Tibial artery (tissue), 4 donors: ENCODE data around the gene FANCE.
"Not testable (repeated sequence)": the region's sequence is repeated elsewhere in the genome, so short reads cannot be mapped to it uniquely, and the experiment has no call there.

Experiments
- DNase-seq, 2 donors: peaks; one replicate each; pipeline ENCODE4 v3.0.0-alpha.2; 2019
- H3K27ac ChIP-seq, 2 donors: fragments of 200-600 bp; sonication (generic) in 1 of 2; 1 replicate in 1 of 2; 2 replicates in 1 of 2; pipeline ENCODE4 v1.5.1; 2018 to 2019; ENCODE audit warnings: mild to moderate bottlenecking in 1 of 2
- H3K27me3 ChIP-seq, 2 donors: fragments of 200-600 bp; sonication (generic) in 1 of 2; one replicate each; pipeline versions ENCODE4 v1.5.1 to v1.6.0; 2016 to 2019
- H3K36me3 ChIP-seq, 3 donors: fragments of 200-600 bp; sonication (generic) in 2 of 3; one replicate each; pipeline ENCODE4 v1.5.1; 2016 to 2019; ENCODE audit warnings: mild to moderate bottlenecking in 2 of 3
- H3K4me1 ChIP-seq, 4 donors: fragments of 200-600 bp; sonication (generic) in 2 of 4; 1 replicate in 3 of 4; 2 replicates in 1 of 4; pipeline ENCODE4 v1.5.1; 2016 to 2019
- H3K4me3 ChIP-seq, 2 donors: fragments of 200-600 bp; sonication (generic) in 1 of 2; 1 replicate in 1 of 2; 2 replicates in 1 of 2; pipeline ENCODE4 v1.5.1; 2018 to 2019; ENCODE audit warnings: mild to moderate bottlenecking in 2 of 2
- H3K9me3 ChIP-seq, 3 donors: fragments of 200-600 bp; sonication (generic) in 1 of 3; one replicate each; pipeline ENCODE4 v1.5.1; 2016 to 2019
- CTCF ChIP-seq, 2 experiments: fragments of 200-600 bp in 1 of 2; fragments of 450-650 bp in 1 of 2; IDR thresholded peaks; one replicate each; pipeline ENCODE4 v1.5.1; 2017 to 2019; ENCODE audit warnings: antibody characterized with exemption in 2 of 2, mild to moderate bottlenecking in 1 of 2, moderate library complexity in 1 of 2
- intact Hi-C: fragments of 100-400 bp; cut with DNase I; formaldehyde crosslinking; loops from one replicate; pipeline ENCODE4 v1.15.0; 2023; ENCODE audit warnings: low total_unique reads

Gene FANCE

DNA sequence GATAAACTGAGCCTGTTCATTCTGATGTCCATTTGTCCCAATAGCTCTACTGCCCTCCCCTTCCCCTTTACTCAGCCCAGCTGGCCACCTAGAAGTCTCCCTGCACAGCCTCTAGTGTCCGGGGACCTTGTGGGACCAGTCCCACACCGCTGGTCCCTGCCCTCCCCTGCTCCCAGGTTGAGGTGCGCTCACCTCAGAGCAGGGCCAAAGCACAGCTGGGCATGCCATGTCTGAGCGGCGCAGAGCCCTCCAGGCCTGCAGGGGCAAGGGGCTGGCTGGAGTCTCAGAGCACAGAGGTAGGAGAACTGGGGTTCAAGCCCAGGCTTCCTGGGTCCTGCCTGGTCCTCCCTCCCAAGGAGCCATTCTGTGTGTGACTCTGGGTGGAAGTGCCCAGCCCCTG, 24.7 kb upstream of the FANCE start:
- Histone ChIP-seq H3K4me1 (no peaks in the 10 kb centered on the region), H3K9me3 (peaks cover 0 to 23% (median 15%) of the 10 kb centered on the region in 3 donors), H3K27me3 (no peaks in the 10 kb centered on the region), H3K4me3 (no peak overlapping the region), H3K27ac (no peak overlapping the region), H3K36me3 (peaks cover 24 to 62% (median 45%) of the 10 kb centered on the region in 3 donors)
- intact Hi-C loops, result no loop called here
- no peak for TF ChIP-seq CTCF (IDR thresholded peaks at IDR 0.05)
- DNase-seq, result no peak

GRCh38 chr6:35427851-35428321, 24.3 kb upstream of the FANCE start:
- H3K27me3 ChIP-seq, result no peaks in the 10 kb centered on the region
- peaks cover 22 to 59% (median 44%) of the 10 kb centered on the region in 3 donors for H3K36me3 ChIP-seq
- H3K9me3 ChIP-seq, result peaks cover 0 to 23% (median 15%) of the 10 kb centered on the region in 3 donors
- H3K27ac ChIP-seq, result no peak overlapping the region
- no peak for TF ChIP-seq CTCF (IDR thresholded peaks at IDR 0.05)
- H3K4me1 ChIP-seq, result no peaks in the 10 kb centered on the region
- no peak overlapping the region for H3K4me3 ChIP-seq
- intact Hi-C loops, result no loop called here
- no peak for DNase-seq

GRCh38 chr6:35428421-35429149, 23.6 kb upstream of the FANCE start:
- DNase-seq, result no peak
- intact Hi-C loops, result no loop called here
- Histone ChIP-seq H3K4me1 (no peaks in the 10 kb centered on the region), H3K36me3 (peaks cover 20 to 52% (median 44%) of the 10 kb centered on the region in 3 donors), H3K27me3 (no peaks in the 10 kb centered on the region), H3K4me3 (no peak overlapping the region), H3K9me3 (peaks cover 0 to 23% (median 15%) of the 10 kb centered on the region in 3 donors), H3K27ac (no peak overlapping the region)
- no peak for TF ChIP-seq CTCF (IDR thresholded peaks at IDR 0.05)

DNA sequence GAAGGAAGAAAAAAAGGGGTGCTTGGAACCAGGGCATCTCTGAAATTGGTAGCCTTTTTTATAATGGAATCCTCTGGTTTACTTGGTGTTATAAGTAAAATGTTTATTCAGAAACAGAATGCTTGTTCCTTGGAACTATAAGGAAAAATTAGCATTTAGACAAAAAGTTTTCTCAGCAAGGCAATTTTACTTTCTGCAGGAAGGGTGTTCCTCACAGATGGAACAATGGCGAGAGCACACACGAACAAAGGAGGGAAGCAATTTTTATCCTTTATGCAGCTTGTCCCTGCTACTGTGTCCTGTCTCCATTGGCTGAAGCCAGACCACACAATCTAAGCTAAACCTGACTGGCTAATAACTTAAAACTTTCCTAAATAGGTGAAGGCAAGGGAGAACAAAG, 22.7 kb upstream of the FANCE start:
- no peak for DNase-seq
- no peak overlapping the region for H3K4me3 ChIP-seq
- no peaks in the 10 kb centered on the region for H3K4me1 ChIP-seq
- H3K9me3 ChIP-seq, result peaks cover 0 to 23% (median 15%) of the 10 kb centered on the region in 3 donors
- TF ChIP-seq CTCF (IDR thresholded peaks at IDR 0.05), result no peak
- peaks cover 11 to 44% (median 35%) of the 10 kb centered on the region in 3 donors for H3K36me3 ChIP-seq
- intact Hi-C loops, result no loop called here
- H3K27ac ChIP-seq, result no peak overlapping the region
- no peaks in the 10 kb centered on the region for H3K27me3 ChIP-seq

DNA sequence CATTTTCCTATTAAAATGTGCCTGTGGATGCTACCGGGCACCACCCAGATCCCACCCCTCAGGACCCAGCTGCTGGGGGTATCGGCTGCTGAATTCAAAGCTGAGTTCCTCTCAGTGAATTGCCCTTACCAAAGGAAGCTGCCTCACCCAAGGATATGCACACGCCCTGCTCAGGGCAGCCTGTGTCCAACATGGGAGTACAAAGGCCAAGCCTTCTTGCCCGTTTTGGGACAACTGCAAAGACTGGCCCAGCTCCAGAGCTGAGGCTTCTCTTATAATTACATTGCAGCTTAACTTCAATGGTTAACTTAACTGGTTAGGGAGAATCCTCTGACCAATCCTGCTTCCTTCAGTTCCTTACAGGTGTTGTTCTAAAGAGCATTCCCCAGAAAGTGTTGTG, 19.8 kb upstream of the FANCE start:
- Histone ChIP-seq H3K27ac (no peak overlapping the region), H3K27me3 (no peaks in the 10 kb centered on the region), H3K4me3 (no peak overlapping the region), H3K4me1 (no peaks in the 10 kb centered on the region), H3K9me3 (peaks cover 0 to 23% (median 15%) of the 10 kb centered on the region in 3 donors), H3K36me3 (peaks cover 0 to 15% (median 10%) of the 10 kb centered on the region in 3 donors)
- no peak for DNase-seq
- intact Hi-C loops, result no loop called here
- TF ChIP-seq CTCF (IDR thresholded peaks at IDR 0.05), result no peak

DNA sequence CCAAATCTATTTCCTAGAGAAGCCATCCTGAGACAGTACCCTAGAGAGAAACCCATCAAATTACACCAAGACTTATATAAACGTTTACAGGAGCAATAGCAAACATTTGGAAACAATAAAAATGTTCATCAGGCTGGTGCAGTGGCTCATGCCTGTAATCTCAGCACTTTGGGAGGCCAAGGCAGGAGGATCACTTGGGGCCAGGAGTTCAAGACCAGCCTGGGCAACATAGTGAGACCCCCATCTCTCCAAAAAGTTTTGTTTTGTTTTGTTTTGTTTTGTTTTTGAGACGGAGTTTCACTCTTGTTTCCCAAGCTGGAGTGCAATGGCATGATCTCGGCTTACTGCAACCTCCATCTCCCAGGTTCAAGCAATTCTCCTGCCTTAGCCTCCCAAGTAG, 19.4 kb upstream of the FANCE start:
- H3K4me1 ChIP-seq, DNase-seq, H3K4me3 ChIP-seq, intact Hi-C loops, H3K27ac ChIP-seq, H3K27me3 ChIP-seq: not testable (repeated sequence)
- Histone ChIP-seq H3K36me3 (peaks cover 0 to 11% (median 9%) of the 10 kb centered on the region in 3 donors), H3K9me3 (peaks cover 0 to 23% (median 15%) of the 10 kb centered on the region in 3 donors)
